VCaP (cell line): ENCODE measurements around the gene SRC.

Source experiments
- H3K27ac ChIP-seq: fragments of 450-650 bp; 2 replicates; pipeline ENCODE4 v1.5.1; 2017
- TF ChIP-seq, protein P1 (sequence below): fragments of 450-650 bp; conservative IDR thresholded peaks from 2 replicates; pipeline ENCODE4 v1.5.1; 2017; ENCODE audit warnings: mild to moderate bottlenecking, moderate library complexity

The SRC gene

DNA sequence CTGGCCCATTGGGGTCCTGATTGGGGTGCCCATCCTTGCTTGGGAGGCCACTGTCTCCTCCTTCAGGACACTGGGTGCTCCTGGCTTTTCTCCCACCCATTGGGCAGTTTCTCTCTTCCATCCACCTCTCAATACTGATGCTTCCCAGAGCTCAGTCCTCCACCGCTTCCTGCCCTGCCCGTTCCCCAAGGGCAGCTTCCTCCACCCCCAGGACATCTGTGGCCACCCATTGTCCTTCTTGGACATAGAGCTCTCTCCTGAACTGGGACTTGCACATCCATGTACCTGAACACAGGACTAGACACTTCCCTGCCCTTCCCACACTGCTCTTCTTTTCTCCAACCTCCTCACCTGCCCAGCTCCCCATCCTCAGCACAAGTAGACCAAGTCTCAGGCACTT, 105.7 kb downstream of the SRC start:
- TF ChIP-seq, protein P1, sequence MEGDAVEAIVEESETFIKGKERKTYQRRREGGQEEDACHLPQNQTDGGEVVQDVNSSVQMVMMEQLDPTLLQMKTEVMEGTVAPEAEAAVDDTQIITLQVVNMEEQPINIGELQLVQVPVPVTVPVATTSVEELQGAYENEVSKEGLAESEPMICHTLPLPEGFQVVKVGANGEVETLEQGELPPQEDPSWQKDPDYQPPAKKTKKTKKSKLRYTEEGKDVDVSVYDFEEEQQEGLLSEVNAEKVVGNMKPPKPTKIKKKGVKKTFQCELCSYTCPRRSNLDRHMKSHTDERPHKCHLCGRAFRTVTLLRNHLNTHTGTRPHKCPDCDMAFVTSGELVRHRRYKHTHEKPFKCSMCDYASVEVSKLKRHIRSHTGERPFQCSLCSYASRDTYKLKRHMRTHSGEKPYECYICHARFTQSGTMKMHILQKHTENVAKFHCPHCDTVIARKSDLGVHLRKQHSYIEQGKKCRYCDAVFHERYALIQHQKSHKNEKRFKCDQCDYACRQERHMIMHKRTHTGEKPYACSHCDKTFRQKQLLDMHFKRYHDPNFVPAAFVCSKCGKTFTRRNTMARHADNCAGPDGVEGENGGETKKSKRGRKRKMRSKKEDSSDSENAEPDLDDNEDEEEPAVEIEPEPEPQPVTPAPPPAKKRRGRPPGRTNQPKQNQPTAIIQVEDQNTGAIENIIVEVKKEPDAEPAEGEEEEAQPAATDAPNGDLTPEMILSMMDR = no peak
- H3K27ac ChIP-seq = no peak overlapping the region

DNA sequence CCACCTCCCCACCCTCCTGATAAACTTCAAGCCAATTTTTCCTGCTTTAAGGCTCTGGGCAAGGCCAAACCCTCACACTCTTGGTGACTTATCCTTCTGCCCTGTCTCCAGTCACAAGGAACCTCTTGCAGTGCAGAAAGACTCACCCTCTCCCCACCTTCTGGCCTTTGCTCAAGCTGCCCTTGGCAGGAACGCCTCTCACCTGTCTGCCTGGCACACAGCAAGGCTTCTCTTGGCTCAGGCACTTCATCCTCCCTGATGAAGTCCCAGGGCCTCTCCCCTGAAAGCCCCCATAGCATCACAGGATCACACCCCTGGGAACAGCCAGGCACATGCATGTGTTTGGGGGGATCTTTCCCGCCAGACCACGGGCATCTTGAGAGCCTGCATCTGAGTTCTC, 106.3 kb downstream of the SRC start:
- TF ChIP-seq, protein P1 = no peak
- H3K27ac ChIP-seq = no peak overlapping the region

DNA sequence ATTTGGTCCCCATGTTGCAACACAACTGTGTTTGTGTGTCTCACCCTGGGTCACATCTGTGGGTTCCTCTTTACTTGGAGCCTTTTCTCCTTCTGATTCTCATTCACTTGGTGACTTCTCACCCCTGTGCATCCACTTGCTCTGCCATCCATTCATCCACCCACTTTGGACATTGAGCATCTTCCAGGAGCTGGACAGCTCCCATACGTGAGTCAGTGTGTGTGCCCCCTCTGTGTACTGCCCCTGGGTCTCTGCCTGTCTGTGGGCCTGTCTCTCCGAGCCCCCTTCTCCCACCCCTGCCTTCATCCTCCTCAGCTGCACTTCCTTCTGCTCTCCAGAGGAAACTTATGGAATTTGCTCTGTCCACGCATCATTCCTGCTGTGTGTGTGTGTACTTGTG, 107.3 kb downstream of the SRC start:
- H3K27ac ChIP-seq = no peak overlapping the region
- TF ChIP-seq, protein P1 = no peak

DNA sequence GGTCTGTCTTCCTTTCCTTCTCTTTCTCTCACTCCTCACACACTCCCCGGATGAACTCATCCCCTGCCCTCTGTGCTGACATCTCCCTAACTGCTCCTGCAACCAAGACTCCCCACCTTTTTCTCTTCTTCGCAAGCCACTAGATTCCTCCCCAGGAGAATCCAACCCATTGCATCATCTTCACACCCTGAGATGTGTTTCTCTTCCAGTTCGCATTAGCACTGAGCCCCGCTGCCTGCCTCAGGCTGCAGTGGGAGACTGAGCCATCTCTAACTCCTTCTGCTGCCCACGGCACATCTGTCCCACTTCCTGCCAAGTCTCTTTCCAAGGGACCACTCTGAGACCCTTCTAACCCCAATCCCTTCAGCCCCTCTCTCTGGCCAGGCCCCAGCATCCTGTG, 107.9 kb downstream of the SRC start:
- TF ChIP-seq, protein P1 = no peak
- H3K27ac ChIP-seq = no peak overlapping the region

DNA sequence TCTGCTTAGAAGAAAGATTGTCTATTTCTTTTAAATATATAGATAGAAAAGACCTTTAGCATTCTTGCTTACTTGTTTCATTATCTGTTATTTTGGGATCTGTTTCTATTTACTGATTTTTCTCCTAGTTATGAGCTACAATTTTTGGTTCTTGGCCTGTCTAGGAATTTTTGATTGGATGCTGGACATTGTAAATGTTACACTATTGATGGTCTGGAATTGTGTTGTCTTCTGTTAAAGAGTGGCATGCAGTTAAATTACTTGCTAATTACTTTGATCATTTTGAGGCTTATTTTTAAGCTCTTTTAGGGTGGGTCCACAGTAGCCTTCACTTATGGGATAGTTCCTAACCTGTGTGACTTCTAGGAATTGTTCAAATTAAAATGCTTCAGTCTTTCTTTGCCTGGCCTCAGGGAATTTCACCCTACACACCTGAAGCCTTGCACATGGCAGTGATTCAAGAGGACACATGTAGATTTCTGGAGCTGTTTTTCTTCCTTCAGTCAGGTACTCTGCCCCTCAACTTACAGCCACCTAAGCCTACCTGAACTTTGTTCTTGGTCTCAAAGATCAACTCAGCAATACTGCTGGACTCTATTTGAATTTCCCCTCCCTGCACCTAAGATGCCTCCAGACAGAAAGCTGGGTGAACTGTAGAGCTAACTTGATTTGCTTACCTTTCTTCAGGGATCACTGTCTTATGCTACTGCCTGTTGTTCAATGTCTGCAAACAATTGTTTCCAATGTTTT, 108.9 kb downstream of the SRC start:
- no peak overlapping the region for H3K27ac ChIP-seq
- TF ChIP-seq, protein P1 = no peak
